HL-60/S4 treated with phorbol 12-myristate 13-acetate at 8.2 ng/mL for 4 days and 3 days (cell line): ENCODE results near the gene WDFY4.

Experiments used
- in situ Hi-C: fragments of 300-500 bp; cut with MboI; formaldehyde crosslinking; loops from 2 replicates; pipeline ENCODE4 v1.15.0; 2022; ENCODE audit warnings: low sequenced_read_pairs

The WDFY4 gene

DNA sequence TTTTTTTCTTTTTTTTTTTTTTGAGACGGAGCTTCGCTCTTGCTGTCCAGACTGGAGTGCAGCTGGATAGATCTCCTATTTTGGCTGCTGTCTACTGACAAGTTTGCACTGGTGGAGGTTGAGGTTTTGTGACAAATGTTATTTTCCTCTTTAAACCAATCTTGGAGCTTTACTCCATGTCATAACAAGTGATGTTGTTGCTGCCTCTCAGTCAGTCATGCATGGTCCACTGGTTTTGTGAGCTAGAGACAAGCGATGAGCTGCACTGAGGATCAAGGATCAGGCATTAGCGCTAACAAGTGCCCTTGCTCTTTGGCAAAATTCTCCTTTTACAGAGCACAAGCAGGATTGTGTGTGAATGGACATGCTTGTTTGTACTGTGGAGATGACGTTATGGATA is 805 bp upstream of the WDFY4 start:
- in situ Hi-C loops: no loop called here

DNA sequence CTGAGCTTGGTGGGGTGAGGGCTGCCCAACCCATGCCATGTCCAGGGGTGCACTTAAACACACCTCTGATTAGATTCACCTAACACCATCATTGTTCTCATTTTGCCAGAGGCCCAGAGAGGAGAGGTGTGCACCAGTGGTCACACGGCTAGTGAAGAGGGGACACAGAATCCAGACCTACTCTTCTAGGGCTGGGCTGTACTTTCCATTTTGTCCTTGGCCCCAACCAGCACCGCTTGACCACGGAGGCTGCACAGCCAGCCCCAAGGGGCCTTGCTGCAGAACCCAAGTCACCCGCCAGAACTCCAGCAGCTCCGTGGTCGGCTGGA is 246 bp upstream of the WDFY4 start:
- in situ Hi-C loops: no loop called here

DNA sequence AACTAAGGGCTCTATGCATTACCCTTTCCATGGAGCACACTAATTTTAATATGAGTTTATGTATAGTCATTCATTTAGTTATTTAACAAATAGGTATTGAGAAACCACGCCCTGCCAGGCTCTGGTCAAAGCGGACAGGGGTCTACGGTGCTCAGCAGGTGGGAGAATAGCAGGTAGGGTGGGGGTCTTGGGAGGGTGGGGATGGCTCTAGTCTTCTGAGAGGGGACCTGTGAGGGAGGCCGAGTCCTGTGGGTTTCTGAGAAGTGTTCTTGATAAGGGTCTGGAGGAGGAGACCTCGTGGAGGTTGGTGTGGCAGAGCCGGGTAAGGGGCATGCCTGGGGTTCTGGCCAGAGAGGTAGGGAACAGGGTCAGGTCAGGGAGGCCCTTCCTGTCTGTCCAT is 1.1 kb downstream of the WDFY4 start:
- in situ Hi-C loops: no loop called here

DNA sequence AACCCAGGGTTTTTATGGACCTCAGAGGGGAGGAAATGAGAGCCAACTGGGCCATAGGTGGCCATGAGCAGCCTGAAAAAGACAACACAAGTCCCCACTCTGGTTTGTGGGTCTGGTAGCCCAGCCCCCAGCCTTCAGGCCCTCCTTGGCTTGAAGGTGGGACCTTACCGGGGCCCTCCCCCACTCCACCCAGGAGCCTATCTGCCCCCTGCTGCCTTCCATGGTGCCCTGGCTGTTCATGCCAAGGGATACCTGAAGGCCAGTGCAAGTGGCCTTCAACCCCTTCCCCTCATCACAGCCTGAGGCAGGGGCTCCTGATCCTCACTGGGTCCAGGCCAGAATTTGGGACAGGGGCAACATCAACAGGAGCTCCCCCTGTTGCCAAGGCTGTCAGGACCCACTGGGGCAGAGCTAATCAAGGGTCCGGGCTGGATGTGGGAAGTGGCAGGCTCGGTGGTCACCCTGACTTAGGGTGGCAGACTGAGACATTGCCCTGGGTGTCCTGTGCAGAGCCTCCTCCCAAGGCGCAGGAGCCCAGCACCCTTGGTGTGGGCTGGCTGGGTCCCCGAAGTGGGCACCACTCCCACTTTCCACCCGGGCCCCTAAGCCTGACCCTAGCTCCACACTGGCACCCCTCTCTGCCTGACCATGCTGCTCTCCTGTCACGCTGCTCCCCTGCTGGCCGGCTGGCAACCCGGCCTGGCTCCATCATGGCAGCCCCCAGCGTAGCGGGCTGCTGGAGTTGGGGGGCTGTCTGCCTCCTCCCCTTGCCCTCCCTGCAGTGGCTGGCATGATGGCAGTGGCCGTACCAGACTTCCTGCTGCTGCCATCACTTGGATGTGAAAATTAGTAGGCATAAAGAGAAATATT is 6.4 kb downstream of the WDFY4 start:
- in situ Hi-C loops: no loop called here

DNA sequence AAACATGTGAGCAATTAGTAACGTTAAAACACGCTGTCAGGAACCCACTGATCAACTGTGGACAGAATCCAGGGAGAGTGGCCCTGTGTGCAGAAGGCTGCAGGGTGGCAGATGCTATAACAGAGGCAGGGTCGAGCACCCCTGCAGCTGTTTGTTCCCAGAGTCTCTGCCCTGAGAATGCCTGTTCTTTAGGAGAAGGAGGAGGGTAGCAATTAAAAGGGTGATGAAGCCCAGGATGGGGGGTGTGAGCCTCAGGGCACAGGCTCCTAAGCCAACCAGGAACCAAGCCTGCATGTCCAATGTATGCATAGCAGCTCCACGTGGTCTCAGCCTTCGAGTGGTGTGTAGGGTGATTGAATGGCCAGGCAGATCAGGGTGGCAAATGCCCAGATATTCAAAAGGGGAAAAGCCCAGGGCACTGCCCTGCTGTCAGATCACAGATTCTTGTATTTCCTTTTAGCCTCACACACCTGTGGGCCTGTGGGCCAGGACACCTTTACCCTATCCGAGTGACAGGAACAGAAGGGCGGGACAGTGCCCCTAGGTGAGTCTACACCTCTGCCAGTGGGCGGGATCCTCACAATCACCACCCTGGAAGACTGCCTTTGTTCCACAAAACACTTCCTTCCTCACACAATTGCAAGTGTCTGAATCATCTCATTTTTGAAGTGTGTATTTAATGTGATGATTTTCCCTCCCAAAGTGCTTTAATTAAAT is 7.3 kb downstream of the WDFY4 start:
- in situ Hi-C loops: no loop called here

DNA sequence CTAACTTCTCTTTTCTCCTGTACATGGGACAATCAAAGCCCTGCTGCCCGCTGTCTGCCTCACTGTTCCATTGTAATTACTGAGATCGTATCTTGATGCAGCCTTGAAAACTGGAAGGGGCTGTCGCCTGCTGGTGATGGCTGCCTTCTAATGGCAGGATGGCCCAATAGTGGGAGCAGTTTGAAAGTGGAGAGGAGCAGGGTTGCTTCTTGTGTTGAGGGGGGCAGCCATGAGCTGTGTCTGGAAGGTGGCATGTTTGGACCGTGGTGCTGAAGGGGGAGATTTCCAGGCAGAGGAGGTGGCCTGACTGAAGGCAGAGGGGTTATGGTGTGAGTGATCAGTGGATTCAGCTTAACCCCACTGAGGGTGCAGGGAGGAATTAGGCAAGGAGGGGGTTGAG is 8.1 kb downstream of the WDFY4 start:
- in situ Hi-C loops: no loop called here

DNA sequence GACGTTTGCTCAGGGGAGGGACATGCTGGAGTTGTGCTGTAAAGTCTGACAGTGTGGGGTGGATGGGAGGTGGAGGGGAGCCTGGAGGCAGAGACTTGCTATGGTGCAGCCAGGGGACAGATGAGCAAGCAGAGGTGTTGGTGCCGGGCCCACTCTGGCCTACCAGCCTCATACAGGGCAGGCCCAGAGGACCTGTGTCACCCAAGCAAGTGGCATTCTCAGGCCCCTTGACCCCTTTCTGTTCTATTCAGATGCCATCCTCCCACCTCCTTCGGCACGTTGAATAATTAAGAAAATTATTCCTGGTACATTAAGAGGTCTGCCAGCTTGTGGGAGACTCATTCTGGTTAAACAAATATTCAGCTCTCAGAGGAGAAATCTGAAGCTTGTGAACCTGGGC is 8.5 kb downstream of the WDFY4 start:
- in situ Hi-C loops: no loop called here

DNA sequence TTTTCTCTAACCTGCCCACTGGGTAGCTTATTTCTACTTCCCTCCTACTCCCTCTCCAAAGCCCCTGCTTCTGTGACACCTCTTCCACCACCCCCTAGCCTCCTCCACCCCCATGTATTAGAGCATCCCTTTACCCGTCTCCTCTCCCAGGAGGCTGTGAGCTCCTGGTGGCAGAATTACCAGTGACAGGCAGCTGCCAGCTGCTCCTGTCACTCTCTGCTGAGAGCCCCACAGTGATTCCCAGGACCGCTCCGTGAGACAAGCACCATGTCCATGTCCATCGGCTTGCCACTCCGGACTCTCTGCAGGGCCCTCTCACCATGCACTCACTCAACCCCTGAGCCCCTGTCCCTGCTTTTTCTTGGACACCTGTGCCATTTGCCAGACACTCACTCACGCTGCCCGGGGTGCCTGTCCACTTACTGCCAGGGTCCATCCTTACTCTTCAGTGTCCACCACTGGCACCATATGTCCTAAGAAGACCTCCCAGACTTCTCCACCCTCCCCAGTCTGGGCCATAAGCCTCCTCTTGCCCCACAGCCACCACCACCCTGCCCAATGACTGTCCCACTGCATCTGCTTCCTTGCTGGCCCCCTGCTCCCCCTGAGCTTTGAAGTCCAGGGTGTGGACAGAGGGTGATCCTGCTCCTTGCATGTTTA is 9.8 kb downstream of the WDFY4 start:
- in situ Hi-C loops: no loop called here

DNA sequence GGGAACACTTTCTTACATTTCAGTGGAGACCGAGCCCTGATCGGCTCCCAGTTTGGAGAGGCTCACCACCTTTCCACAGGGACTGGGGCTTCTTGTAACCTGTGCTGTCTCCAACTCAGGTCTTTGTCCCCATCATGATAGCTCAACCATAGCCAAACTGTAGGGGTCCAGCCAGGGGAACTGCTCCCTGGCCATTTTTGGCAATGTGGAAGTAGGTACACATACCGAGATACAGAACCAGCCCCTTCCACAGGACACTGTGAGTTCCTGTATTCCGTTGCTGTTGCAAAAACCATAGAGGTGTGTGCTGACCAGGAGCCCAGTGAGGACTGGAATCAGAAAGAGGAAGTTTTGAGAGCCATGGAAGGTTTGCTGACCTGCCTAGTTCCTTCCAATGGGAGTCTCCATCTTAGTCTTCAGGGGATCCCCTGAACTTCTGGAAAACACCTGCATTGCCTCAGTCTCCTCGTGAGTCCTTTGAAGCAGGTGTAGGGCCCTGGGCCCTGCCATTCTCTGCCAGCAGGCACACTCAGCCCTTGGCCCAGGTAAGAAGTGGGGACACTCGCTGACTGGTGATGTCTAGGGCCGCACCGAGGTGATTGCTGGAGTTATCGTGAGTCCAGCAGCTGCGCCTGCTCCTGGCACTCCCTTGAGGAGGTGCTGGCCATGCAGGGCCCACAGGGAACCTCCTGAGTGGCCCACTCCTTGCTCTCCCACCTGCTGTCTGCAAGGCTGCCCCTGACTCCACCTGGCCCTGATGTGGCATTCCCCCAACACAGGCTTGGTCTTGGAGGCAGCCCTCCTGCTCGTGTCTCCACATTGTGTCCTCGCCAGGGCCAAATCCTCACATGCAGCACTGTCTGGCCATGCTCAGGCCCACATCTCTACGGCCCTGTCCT is 11.2 kb downstream of the WDFY4 start:
- in situ Hi-C loops: no loop called here

DNA sequence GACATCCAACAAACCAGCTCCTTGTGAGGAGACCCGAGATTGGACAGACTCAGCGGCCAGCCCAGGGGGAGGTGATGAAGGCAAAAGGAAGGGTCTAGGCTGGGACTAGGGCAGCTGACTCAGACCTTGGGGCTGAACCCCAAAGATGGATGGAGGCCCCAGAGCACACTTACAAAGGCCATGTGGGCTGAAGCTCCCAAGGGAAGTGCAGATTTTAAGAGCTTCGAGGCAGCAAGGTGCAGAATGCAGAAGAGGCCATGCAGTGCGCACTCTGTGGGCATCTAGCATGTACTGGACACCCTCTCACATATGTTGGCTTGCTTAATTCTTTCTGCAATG is 11.8 kb downstream of the WDFY4 start:
- in situ Hi-C loops: no loop called here

DNA sequence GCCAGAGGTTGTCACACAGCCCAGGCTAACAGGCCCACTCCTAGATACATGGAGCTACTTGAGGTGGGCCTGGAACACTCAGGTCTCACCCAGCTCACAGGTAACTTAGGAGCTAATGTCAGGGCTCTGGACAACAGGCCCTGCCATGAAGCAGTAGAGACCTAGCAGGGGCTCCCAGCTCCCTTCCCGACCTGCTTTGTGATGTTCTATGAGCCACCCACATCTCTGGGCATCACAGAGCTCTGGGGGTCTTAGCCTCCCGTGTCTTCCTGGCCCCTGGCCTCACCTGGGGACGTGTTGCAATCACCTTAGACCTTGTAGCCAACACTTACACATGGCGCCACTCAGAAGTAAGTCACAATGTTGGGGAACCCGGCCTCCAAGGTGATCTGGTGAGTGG is 12.4 kb downstream of the WDFY4 start:
- in situ Hi-C loops: no loop called here

DNA sequence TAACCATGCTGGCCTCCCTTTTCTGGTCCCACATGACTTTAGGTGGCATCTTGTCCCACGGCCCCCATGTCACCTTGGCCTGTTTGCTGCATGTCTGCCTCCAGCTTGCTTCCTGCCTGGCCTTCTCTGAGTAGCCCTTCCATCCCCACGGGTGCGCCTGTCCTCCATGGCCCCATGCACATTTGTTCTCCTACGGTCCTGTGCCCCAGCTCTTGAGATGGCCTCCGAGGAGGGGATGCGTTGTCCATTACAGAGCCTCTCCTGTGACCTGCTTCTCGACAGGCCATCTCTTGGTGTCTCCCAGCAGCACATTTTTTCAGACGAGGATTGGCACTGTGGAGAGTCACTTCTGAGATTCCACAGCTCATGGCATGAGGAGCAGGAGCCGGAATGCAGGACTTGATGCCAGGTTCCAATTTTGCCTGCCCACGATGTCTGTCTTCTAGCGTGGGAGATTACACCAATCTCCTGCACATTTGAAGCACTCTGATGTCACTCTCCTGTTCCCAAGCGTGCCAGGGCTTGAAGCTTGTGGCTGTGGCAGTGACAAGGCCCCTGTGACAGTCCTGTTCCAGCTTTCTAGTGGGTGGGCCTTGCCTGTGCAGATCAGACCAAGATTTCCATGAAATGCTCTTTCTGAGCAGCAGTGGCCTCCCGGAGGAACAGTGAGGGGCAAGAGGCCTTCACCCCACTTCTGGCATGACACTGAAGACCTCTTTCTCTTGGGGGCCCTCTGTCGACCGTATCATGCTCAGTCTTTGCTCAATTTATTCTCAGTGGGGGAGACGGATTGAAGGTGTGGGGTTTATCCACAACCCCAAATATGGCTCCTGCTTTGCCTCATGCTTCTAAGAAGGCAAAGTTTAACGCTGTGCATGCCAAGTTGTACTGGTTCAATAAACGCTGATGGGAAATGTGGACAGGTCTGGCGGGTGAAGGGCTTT is 13.4 kb downstream of the WDFY4 start:
- in situ Hi-C loops: no loop called here

DNA sequence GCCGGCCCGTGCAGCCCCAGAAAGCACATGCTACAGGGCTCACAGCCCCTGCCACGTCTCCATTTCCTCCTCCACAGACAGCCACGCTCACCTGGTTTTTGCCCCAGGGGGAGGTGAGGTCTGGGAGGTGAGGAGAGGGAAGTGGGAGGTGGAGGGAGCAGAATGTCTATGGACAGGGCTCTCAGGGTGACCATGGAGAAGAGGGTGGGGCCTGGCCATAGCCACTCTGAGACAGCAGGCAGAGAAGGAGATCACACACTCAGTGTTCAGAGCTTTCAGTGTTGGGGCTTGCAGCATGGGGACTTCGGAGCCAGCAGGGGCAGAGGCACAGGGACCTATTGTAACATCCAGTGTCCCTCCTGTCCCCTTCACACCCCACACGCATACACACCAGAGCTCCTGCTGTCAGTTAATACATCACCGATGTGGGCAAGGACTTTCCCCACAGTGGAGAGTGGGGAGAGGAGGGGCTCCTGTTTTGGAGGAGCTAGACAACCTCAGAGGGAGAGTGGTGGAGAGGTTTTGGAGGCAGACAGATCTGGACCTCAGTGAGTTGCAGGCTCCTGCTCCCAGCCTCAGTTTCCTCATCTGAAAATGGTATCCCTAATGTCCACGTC is 14.4 kb downstream of the WDFY4 start:
- in situ Hi-C loops: no loop called here

DNA sequence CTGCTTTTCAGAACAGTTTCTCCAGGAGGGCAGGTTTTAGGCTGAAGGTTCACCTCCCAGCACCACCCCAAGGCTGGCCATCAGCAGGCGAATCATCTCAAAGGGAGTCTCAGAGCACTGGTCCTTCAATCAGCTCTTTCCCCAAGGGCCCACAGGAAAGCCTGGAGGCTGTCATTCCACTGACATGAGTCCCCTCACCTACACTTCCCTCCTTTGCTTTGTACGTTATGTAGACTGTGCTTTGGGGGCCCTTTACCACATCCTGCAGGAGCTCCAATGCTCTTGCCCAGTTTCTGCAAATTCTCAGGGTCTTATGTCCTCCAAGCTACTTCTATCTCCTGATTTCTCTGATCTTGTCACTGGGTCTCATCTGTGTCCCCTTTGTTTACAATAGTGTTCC is 15.4 kb downstream of the WDFY4 start:
- in situ Hi-C loops: no loop called here

DNA sequence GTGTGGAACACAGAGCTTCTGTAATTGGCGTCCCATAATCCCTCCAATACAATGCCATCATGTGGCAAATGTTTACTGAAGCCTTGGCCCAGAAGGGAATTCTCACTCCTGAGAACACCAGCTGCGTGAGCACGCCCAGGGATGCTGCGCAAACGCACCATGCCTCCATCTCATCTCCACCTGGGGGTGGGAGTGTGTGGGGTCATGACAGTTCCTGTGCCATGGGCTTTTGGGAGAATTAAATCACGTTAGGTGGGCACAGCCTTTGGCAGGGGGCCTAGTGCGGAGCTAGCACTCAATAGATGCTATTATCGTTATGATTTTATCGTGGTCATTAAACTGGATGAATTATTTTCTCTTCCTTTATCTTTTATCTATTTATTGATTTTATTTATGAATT is 15.8 kb downstream of the WDFY4 start:
- in situ Hi-C loops: no loop called here

DNA sequence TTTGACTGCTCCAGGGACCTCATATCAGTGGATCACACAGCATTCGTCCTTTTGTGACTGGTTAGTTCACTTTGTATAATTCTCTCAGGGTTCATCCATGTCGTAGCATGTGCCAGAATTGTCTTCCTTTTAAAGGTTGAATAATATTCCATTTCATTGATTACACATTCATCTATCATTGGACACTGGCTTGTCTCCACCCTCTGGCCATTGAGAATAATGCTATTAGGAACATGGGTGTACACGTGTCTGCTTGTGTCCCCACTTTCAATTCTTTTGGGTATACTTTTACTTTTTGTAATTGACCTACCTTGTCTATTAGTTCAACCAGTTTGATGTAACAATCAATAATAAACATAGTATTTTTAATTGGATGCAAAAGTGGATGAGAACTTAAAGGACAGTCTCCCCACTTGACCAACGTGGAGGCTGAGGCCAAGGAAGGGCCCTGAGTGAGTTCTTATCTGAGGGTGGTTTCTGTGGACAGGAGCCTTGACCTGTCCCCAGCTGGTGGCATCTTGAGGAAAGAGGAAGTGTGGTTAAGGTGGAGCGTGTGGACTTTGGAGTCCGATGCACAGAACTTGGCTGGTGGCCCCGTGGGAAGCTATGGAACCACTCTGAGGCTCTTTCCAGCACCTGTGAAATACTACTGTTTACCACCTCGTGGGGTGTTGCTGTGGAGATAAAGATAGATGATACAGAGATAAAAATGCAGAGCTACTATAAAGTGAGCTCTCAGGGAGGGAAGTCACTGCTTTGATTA is 16.6 kb downstream of the WDFY4 start:
- in situ Hi-C loops: no loop called here

DNA sequence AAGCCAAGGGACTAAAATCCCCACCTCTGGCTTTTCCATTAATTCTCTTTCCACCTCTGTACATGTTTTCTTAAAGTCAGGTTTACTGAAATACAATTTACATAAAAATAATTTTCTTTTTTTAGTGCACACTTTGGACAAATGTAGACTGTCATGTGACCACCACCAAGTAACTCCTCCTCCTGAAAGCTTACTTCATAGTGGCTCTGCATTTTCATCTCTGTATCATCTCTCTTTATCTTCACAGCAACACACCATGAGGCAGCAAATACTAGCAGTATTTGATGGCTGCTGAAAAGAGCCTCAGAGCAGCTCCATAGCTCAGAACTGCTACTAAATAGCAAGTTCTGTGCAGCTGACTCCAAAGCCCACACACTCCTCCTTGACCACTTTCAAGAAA is 17.3 kb downstream of the WDFY4 start:
- in situ Hi-C loops: no loop called here

DNA sequence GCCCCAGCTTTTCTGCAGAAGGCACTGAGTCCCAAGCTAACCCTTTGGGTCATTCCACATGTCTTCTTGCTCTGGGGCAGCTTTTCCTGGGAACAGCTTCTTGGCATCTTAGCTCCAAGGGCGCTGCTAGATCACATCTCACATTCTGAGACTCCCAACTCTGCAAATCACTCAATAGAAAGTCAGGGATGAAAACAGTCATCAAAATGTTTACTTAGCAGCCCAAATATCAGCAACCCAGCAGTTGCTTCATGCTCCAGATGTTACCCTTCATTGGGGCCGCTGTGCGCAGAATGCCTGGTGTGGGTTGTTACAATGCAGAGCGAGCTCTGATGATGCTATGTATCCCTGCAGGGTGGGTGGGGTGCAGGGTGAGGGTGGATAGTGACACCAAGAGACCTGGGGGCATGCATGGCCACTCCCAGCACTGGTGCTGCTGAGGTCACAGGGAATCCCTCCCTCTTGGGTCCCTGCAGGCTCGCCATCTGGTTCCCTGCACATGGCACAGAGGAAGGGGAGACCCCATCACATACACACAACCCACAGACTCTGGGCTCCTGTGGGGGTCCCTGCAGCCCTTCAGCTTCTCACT is 19.0 kb downstream of the WDFY4 start:
- in situ Hi-C loops: no loop called here

DNA sequence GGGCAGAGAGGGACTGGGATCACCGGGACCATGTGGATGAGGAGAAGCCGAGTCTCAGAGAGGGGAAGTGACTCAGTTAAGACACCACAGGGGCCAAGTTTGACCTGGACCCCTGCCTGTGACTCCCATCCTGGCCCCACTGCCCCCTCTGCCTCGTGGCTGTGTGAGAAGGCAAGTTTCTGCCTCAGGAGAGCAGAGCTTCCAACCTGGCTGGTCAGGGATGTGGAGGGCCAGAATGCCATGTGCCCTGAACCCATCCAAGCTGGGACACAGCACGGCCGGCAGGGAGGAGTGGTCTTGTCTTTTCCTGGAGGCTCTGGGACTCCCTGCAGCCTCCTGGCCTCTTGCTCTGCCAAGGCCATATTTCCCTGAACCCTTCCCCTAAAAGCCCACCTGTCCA is 19.5 kb downstream of the WDFY4 start:
- in situ Hi-C loops: no loop called here
